Epithelial cell of esophagus (primary cell): ENCODE results near the gene SLC8A1.

Source experiments
- DNase-seq: peaks from one replicate; pipeline ENCODE4 v3.0.0; 2010; ENCODE audit warnings: low read depth
- H3K4me3 ChIP-seq: 2 replicates; pipeline ENCODE4 v1.5.1; 2011; ENCODE audit warnings: mild to moderate bottlenecking, low read length, control low read depth
- TF ChIP-seq, protein P1 (sequence below): IDR thresholded peaks from 2 replicates; pipeline ENCODE4 v1.5.1; 2011; ENCODE audit warnings: low read depth, mild to moderate bottlenecking, low read length, control low read depth, inconsistent platforms; ENCODE audit not compliant: insufficient read depth; ENCODE audit errors: missing control alignments

Gene SLC8A1

DNA sequence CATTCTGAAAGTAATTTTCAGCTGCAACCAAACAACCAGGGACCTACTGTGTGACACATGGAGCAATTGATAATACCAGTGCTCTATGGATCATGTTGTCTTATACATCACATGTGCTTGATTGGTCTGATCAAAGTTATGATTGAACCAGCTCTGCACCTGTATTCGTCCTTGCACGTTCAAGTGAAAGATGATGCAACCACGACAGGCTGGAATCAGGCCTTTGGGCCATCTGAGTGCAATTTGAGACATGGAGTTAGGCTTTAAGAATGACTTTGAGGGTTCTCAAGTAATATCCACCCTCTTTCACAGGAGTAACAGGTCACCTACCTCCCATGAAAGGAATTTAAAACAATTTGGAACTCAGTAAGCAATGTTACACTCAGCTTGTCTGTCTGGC, 165.2 kb downstream of the SLC8A1 start:
- peak; percentile 42 for DNase-seq
- no peak overlapping the region for H3K4me3 ChIP-seq
- TF ChIP-seq, protein P1, sequence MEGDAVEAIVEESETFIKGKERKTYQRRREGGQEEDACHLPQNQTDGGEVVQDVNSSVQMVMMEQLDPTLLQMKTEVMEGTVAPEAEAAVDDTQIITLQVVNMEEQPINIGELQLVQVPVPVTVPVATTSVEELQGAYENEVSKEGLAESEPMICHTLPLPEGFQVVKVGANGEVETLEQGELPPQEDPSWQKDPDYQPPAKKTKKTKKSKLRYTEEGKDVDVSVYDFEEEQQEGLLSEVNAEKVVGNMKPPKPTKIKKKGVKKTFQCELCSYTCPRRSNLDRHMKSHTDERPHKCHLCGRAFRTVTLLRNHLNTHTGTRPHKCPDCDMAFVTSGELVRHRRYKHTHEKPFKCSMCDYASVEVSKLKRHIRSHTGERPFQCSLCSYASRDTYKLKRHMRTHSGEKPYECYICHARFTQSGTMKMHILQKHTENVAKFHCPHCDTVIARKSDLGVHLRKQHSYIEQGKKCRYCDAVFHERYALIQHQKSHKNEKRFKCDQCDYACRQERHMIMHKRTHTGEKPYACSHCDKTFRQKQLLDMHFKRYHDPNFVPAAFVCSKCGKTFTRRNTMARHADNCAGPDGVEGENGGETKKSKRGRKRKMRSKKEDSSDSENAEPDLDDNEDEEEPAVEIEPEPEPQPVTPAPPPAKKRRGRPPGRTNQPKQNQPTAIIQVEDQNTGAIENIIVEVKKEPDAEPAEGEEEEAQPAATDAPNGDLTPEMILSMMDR = no peak

DNA sequence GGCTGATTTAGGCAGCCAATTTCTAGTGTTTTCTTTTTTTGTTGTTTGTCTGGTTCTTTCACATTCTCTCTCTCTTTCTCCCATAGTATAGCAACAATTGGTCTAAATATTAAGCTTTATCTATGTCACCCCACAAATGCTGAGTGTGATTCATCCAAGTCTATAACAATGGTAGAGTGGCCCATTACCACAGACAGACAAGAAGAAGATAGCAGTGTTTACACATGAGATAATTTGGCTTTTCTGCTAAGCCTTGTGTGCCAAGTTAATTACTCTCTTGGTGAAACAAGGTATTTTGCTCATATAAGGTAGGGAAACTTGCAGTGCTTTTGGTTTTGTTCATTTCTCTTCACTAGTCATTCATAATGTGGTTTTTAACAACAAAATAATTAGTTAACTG, 166.5 kb downstream of the SLC8A1 start:
- DNase-seq = no peak
- H3K4me3 ChIP-seq = no peak overlapping the region
- TF ChIP-seq, protein P1 = no peak

DNA sequence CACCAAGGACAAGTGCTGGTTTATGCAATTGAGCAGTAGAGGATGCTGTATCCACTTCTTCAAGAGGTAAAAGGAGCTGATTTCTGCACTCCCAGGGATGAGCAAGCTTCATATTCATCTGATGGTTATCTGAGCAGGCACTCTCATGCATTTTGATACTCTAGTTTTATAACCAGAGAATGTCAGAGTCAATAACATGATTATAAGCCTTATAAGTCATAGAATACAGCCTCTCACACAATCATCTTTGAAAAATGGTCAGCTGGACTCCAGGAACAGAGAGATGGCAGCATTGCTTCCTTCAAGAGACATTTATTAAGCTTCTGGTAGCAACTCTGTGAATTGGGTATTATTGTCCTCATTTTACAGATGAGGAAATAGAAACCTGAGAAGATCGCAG, 167.1 kb downstream of the SLC8A1 start:
- TF ChIP-seq, protein P1 = no peak
- no peak overlapping the region for H3K4me3 ChIP-seq
- no peak for DNase-seq

DNA sequence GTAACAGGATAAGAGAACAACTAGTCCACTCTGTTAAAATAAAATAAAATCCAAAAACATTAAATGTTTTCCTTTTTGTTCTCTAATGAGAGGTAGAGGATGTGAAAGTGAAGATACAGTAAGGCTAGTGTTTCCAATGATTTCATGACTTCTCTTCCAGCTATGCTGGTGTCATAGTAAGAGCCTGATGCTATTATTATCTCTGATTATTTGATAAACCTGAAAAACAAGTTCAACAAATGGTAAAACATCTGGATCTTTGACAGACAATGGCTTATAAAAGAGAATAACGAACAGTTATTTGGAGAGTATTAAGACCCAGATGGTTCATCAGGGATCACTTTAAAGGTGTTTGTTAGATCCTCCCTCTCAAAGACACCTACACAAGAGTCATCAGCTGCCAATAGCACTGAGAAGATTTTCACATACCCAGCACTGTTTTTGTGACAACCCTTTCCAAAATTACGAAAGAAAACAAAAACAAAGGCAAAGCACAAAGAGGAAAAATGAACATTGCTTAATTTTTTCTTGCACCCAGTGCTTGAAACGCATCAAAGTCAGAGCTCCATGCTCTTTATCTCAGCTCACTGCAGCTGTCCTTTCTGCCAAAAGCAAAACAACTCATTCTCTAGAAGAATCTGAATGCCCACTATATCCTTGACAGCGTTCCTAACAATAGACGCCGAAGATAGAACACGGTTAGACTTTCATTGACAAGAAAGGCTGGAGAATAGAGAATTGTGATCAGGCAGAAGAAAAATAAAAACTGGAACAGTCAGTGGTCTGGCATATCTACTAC, 168.6 kb downstream of the SLC8A1 start:
- no peak overlapping the region for H3K4me3 ChIP-seq
- DNase-seq = peak; percentile 59
- TF ChIP-seq, protein P1 = no peak

DNA sequence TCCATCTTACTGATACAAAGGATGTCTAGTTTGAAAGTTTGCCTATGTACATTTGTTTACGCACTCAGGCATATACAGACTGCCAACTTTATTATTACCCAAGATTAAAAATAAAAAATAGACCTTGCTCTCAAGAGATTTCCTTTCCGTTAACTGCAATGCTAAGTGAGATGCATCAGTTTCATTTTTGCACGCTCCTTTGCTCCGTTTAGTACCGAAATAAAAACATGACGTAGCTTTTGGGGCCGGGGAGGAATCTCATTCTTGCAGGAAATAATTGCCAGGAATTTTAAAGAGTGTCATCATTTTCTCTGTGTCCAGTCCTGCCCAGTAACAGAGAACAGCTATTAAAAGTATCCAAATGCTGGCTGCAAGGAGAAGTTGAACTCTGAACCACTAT, 169.5 kb downstream of the SLC8A1 start:
- no peak for DNase-seq
- TF ChIP-seq, protein P1 = no peak
- no peak overlapping the region for H3K4me3 ChIP-seq

DNA sequence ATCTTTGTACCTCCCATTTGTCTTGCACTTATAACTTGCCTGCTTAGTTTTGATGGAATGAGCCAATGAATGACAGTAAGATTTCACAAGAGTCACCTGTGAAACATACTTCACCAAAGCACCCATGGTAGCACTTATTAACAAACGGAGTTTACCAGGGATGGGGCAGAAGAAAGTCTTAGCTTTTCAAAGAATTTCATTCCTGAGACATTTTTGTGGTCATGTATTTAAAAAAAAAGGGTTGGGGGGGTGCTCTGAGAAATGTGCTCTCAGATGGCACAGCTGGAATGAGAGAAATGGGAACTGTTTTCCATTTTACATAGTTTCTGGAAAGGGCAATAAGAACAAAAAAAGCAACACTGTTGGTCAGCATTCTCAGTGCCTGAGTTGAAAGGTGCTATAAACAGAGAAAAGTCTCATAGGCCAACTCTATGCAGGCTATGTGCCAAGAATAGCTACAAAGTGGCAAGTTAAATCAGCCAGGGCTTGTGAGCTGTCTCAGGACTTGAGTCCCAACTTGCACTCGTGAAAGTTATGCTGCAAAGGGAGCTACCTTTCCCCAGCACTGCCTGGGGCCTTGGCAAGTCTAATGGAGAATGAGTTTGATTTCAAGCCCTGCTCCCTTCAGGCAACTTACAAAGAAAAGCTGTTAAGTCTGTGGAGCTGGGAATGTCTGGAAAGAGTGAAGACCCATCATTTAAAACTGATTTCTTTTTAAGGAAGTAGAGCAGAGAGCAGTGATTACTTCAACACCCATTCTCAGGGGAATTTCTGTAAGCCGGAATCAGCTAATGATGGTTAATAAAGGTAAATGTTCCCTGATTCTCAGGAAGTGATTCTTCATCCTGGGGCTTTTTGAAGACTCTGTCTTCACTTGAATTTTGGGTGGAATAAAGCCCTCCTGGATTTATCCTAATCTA, 170.6 kb downstream of the SLC8A1 start:
- peak; percentile 94 for DNase-seq
- TF ChIP-seq, protein P1 = no peak
- no peak overlapping the region for H3K4me3 ChIP-seq
